HG03280 (cell line): Measurements from ENCODE around the gene PYROXD2.

Experiments
- ATAC-seq: cut with Tn5 transposase; IDR thresholded peaks from one replicate; pipeline ENCODE4 v1.9.1; 2021; ENCODE audit warnings: mild to moderate bottlenecking, moderate library complexity; ENCODE audit not compliant: unreplicated experiment

Gene PYROXD2

DNA sequence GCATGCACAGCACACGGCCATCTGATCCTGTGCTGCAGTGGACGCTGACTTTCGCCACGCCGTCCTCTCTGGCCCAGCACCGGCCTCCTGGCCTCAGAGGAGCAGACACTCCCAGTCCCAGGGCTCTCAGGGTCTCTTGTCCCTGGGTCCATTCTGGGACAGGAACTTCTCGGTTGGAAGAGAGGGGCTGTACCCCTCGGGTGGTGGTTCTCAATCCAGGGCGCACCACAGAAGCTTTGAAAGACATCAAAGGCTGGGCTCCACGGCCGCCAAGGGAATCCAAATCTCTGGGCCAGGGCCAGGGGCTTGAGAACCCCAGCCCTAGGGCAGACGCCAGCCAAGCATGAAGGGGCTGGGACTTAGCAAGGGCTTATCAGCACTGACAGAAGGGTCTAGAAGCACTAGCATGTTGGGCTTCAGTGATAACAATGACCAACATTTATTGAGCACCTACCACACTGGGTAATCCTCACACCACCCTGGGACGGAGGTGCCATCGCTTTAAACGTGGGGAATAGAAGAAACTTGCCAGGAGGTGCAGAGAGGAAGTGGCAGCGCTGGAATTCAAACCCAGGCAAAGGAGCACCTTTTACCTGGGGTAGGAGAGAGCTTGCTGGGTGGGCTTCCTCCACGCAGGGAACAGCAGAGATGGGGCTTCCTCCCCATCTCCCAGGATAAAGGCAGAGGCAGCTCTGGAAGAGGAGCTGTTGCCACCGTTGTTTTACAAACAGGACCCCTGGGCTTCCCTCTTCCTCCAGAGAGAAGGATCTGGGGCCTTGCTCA is 1.8 kb upstream of the PYROXD2 start:
- ATAC-seq, result no peak

DNA sequence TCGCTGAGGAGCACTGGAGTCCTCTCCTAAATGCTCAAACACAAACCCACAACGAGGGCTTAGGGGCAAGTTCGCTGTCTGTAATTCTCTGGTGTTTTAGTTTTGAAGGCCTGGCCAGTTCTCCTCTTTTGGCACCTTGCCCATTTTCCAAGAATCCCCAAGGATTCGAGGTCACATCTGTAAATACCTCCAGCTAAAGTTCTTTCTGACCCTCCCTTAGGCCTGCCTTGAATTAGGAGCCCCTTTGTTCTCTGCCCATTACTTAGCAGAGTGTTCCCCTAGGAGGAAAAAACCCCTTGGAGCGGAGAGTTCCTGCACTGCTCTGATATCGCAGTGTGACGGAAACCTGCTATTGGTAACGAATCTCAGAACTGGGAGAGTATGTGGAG is 743 bp upstream of the PYROXD2 start:
- no peak for ATAC-seq

DNA sequence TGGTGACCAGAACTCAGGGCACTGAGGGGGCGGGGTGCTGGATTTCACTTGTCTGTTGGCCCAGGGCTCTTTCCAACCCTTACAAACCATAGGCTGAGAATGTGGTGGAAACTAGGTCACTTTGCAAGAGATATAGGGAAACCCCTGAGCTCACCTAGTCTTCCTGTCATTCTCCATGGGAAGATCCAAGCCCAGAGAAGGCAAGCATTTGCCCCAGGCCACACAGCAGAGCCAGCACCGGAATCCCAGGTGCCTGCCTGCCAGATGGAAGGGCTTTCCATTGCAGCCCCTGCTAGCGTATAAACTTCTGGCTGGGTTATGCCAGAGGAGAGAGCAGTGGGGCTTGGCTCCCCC is 427 bp downstream of the PYROXD2 start:
- no peak for ATAC-seq

- no peak for ATAC-seq
These were observed 3.2 kb downstream of the PYROXD2 start for GRCh38 chr10:98411768-98412167.

DNA sequence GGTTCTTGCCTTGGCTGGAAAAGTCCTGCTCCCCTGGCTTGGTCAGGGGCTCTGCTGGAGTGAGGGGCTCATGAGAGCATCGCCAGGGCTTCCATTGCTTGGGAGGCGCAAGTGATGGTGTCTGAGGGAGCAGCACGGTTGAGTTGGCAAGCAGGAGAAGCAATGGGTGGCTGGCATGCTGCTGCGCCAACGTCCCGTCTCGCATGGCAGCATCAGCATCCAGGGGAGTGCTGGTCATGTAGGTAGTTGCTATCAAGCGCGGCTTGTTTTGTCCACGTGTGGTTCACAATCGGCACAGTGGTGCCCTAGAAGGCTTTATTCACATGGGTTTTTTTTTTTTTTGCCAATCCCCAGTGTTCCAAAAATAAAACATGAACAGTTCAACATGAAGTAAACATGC is 3.8 kb downstream of the PYROXD2 start:
- ATAC-seq, result no peak

GRCh38 chr10:98410759-98411158 is 4.2 kb downstream of the PYROXD2 start:
- no peak for ATAC-seq

GRCh38 chr10:98410135-98410743 is 4.7 kb downstream of the PYROXD2 start:
- no peak for ATAC-seq

GRCh38 chr10:98408799-98409198 is 6.2 kb downstream of the PYROXD2 start:
- ATAC-seq, result no peak

- ATAC-seq, result no peak
These were observed 7.2 kb downstream of the PYROXD2 start for GRCh38 chr10:98407744-98408241.

DNA sequence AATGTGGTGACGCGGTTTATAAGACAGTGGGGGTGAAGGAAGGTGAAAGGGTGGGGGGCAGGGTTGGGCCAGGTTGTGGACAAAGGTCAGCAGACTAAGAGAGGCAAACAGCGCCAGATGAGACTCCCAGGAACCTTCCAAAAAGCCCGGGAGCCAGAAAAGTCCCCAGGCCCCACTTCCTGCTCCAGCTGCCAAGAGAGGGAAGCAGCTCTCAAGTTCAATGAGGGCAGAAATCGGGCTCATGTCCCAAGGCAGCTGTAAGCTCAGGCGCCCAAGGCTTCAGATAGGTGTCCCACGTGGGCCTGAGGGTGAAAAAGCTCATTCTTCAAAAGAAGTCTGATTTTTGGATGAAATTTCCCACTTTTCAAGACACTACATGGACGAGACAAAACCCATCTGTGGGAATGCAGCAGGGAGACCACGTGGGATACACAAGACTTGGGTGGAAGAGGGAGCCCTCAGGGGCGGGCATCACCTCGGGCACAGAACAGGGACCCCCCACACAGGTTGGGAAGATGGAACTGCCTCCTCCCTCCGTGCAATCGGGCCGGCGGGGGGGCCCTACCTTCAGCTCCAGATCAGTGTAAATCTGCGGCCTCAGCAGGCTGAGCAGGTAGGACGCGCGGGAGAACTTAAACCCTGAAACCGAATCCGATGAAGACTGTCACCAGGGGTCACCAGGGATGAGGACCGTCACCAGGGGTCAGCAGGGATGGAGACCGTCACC is 7.8 kb downstream of the PYROXD2 start:
- ATAC-seq, result no peak

GRCh38 chr10:98405422-98405821 is 9.6 kb downstream of the PYROXD2 start:
- no peak for ATAC-seq

DNA sequence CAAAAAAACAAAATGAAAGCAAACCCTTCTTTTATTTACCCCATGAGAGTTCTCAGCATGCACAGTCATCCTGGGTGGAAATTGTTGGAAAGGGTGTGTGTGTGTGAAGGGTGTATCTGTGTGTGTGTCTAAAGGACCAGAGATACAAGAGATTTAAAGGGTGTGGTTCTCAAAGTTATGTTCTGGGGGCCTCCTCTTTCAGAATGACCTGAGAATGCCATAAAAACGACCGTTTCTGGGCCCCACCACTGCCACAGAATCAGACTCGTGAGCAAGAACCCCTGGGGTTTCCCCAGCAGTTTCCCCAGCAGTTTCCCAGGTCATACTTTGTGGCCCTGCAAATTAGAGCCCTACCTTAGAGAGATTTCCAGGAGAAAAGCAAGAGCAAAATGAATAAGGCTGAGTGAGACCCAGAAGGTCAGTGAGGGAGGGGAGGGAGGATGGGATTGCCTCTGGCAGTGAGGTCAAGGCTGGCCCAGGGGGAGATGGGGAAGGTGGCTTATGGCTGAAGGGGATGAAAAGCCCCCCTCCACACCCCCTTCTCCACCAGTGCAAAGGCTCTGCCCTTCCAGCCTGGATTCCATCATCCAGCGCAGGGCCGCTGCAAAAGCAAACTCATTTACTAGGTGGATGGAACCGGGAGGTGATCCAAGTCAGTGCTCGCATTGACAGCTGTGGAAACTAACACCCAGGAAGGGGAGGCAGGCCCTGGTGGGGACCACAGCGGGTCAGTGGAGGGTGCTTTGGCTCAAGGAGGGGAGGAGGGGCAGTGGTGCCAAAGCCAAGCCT is 10.2 kb downstream of the PYROXD2 start:
- ATAC-seq, result peak; percentile 40

GRCh38 chr10:98403812-98404504 is 11.0 kb downstream of the PYROXD2 start:
- ATAC-seq, result peak; percentile 67

GRCh38 chr10:98402931-98403718 is 11.9 kb downstream of the PYROXD2 start:
- ATAC-seq, result no peak

- no peak for ATAC-seq
These were observed 12.5 kb downstream of the PYROXD2 start for GRCh38 chr10:98402478-98402877.

GRCh38 chr10:98400482-98400881 is 14.5 kb downstream of the PYROXD2 start:
- ATAC-seq, result no peak

DNA sequence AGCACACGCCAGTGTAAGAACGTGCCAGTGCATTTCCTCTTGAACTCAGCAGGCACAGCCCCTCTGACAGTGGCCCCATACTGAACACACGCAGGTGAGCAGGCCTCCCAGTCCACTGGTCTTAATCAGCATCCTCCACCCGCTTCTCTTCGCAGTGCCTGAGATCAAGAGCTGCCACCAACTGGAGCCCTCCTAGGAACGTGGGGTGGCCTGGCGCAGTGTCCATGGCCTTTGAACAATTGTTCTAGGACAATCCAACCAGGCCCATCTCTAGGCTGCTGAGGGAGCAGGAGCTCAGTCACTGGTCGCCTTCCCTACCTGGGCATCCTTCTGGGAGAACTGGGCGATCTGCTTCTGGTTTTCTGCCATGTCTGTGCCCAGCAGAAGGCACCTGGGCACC is 15.2 kb downstream of the PYROXD2 start:
- ATAC-seq, result no peak

DNA sequence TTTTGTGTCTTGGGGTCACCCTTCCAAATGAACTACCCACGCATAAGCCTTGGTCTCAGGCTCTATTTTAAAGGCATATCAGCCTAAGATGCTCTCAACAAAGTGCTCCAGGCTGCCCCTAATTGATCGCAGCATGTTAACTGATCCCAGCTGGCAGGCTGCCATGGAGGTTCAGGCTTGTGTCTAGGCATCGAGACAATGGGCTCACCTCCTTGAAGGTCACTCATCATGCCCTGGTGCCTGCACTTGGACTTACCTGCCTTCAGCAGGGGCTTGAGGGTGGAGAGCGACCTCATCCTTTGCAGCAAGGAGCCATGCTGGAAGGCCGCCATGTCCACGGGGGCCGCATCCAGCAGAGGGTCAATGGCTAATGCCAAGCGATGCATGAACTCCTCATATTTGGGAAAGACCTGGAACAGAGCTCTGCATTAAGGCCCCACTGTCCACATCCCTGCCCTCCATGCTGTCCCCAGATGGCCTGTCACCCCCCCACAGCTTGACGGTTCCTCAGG is 17.8 kb downstream of the PYROXD2 start:
- no peak for ATAC-seq
